Motor neuron (in vitro differentiated cells): ENCODE data around the gene OPHN1. TPM values are rescaled to one million over a fixed set of nuclear protein-coding genes. Genes with fewer than 3 reads are reported as not detected.

Source experiments
- ATAC-seq, 8 experiments: fragments of 200-7000 bp; cut with Tn5 transposase; replicated peaks in 6 of 8; 2 replicates each; pipeline ENCODE4 v1.8.0; 2021; ENCODE audit warnings: mild to moderate bottlenecking in 8 of 8, moderate library complexity in 8 of 8
- H3K27ac ChIP-seq, 2 donors: fragments of 250-450 bp; sonication (Bioruptor Pico); 2 replicates each; pipeline ENCODE4 v1.9.0; 2021; ENCODE audit warnings: antibody characterized with exemption in 2 of 2, mild to moderate bottlenecking in 2 of 2, moderate library complexity in 1 of 2
- H3K4me1 ChIP-seq, 2 donors: fragments of 250-450 bp; sonication (Bioruptor Pico); replicated peaks in 1 of 2; 2 replicates each; pipeline ENCODE4 v1.6.1; 2021; ENCODE audit warnings: antibody characterized with exemption in 2 of 2, mild to moderate bottlenecking in 2 of 2, moderate library complexity in 1 of 2
- H3K4me3 ChIP-seq, 5 donors: fragments of 250-450 bp; sonication (Bioruptor Pico); 2 replicates each; pipeline ENCODE4 v1.9.0; 2021; ENCODE audit warnings: antibody characterized with exemption in 5 of 5, mild to moderate bottlenecking in 5 of 5, moderate library complexity in 4 of 5
- WGBS, 10 experiments: fragments of 450-650 bp; shearing (Covaris generic); methylation state at CpG; one replicate each; pipeline ENCODE4 v1.0.0; 2022; 5-methylcytosine and 5-hydroxymethylcytosine counted together
- in situ Hi-C, 9 experiments: fragments of 400-800 bp; cut with MboI; loops; one replicate each; pipeline ENCODE4 v1.15.0; 2021; ENCODE audit warnings: low sequenced_read_pairs in 9 of 9, low pct_unique_long_range_greater_than_20kb in 2 of 9; ENCODE audit not compliant: unreplicated experiment in 9 of 9
- total RNA-seq, 8 experiments: library from RNA; unstranded; fragments of 300-600 nt; gene quantifications; 2 replicates each; pipeline versions ENCODE4 v1.2.3 to v1.2.4, GENCODE V29; 2022

OPHN1 gene
- total RNA-seq, 8 experiments from 2014 or later, result 4.6 to 13.9 (median 6.1) TPM

DNA sequence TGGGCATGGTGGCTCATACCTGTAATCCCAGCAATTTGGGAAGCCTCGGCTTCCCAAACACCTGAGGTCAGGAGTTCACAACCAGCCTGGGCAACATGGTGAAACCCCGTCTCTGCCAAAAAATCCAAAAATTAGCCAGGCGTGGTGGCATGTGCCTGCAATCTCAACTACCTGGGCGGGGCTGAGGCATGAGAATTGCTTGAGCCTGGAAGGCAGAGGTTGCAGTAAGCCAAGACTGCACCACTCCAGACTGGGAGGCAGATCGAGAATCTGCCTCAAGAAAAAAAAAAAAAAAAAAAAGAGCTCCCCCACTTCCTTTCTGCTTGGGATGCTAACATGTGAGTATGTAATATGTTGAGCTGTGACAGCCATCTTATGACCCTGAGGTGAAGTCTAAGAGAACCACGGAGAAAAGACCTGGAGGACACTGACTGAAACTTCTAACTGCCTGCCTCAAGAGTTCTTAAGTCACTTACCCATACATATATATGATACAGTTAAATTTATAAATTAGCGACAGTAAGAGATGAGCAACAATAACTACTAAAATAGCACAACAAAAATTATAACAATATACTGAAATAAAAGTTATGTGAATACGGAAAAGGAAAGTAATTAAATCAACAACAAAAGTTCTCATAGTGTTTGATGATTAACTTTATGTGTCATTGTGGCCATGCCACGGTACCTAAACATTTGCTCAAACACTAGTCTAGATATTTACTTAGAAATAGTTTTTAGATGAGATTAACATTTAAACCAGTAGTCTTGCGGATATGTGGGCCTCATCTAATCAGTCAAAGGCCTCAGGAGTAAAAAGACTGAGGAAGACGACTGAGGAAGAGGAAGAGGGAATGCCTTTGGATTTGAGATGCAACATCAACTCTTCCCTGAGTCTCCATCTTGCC is 178.3 kb downstream of the OPHN1 start:
- ATAC-seq, result no peak
- in situ Hi-C loops, result no loop called here
- Histone ChIP-seq H3K4me1 (no peaks in the 10 kb centered on the region), H3K27ac (no peak overlapping the region), H3K4me3 (no peak overlapping the region)
- 17 to 100% (median 100%) methylated on average over 1 to 10 of the region's 11 CpGs; no CpG with 5 or more reads in 1 of the 10 experiments for WGBS, 10 experiments

DNA sequence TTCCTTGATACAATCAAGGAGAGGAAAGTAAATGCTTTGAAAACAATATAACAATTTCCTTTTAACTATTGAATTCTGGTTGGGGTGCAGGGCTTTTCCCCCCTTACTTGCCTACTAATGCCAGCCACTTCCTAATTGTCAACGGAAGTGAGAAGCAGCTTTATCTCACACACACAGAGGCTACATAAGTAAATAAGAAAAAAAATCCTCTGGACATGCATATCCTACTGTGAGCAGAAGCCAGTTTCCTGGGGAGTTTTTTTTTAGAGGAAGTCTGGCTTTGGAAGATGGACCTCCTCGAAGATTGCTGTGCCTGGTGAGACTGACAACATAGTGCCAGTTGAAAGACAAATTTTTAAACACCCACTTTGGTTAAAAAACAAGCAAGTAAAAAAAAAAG is 180.6 kb downstream of the OPHN1 start:
- Histone ChIP-seq H3K4me3 (no peak overlapping the region), H3K4me1 (no peaks in the 10 kb centered on the region), H3K27ac (no peak overlapping the region)
- WGBS, 10 experiments, result 8 to 100% (median 50%) methylated on average over 1 to 2 of the region's 2 CpGs; no CpG with 5 or more reads in 5 of the 10 experiments
- in situ Hi-C loops, result no loop called here
- no peak for ATAC-seq

DNA sequence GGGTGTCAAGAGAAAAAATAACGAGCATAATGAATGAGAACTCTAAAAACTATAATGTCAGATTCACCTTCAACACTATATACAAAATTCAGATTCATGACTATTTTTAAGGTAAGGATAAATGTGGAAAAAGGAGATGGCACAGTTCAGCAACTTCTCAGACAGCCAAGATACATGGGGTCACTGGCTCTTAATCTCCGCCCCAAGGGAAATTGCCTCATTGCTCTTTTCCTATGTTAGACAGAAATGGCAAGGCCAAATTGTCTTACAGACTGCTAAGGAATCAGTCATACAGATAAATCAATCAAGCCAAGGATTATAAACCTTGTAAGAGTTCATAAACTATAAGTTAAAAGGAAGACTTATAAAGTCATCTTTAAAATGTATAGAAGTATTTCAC is 183.4 kb downstream of the OPHN1 start:
- in situ Hi-C loops, result no loop called here
- no peak overlapping the region for H3K4me3 ChIP-seq
- H3K27ac ChIP-seq, result no peak overlapping the region
- WGBS, 10 experiments, result 29 to 100% (median 64%) methylated on average over 1 to 2 of the region's 2 CpGs; no CpG with 5 or more reads in 6 of the 10 experiments
- ATAC-seq, result no peak
- H3K4me1 ChIP-seq, result no peaks in the 10 kb centered on the region

DNA sequence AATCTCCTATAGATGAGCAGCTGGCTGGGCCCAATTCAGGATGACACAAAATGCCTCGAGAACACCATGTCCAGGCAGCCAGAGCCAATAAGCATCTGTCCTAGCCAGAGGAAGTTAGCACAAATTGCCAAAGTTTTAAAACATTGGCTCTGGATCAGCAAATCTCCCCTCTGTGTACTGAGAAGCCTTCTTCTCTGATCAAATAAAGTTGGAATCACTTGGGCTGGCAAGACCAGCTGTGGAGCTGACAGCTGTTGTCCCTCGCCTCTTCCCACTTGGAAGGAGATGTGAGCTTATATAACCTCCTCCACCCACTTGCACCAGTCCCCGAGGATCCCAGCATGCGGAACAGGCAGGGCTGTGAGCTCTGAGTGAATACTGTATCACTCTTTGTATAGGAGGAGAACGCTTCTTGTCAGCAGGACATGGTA is 183.9 kb downstream of the OPHN1 start:
- H3K27ac ChIP-seq, result no peak overlapping the region
- in situ Hi-C loops, result no loop called here
- 20 to 67% methylated on average over 1 to 2 of the region's 5 CpGs; no CpG with 5 or more reads in 8 of the 10 experiments for WGBS, 10 experiments
- H3K4me3 ChIP-seq, result no peak overlapping the region
- H3K4me1 ChIP-seq, result no peaks in the 10 kb centered on the region
- ATAC-seq, result peak in 1 of 8 experiments; percentile 69

DNA sequence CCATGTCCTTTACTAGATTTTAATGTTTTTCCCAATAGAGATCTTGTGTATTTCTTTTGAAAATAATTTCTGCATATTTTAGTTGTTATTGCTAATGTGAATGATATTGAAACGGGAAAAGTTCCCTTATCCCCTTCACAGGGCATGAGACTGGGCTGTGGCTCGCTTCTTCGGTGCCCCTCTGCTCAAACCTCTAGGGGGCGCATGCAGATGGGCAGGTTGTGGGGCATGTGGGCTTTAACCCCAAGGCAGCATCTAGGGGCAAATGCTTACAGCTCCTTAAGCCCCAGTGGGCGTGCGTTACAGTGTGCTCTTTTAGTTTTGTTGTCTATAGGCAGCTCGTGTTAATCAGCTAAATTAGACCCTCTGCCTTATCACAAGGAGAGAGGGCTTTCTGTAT is 194.7 kb downstream of the OPHN1 start:
- 49 to 100% methylated on average over 1 to 6 of the region's 7 CpGs; no CpG with 5 or more reads in 8 of the 10 experiments for WGBS, 10 experiments
- in situ Hi-C loops, result no loop called here
- Histone ChIP-seq H3K4me1 (no peaks in the 10 kb centered on the region), H3K27ac (no peak overlapping the region), H3K4me3 (no peak overlapping the region)
- ATAC-seq, result no peak

DNA sequence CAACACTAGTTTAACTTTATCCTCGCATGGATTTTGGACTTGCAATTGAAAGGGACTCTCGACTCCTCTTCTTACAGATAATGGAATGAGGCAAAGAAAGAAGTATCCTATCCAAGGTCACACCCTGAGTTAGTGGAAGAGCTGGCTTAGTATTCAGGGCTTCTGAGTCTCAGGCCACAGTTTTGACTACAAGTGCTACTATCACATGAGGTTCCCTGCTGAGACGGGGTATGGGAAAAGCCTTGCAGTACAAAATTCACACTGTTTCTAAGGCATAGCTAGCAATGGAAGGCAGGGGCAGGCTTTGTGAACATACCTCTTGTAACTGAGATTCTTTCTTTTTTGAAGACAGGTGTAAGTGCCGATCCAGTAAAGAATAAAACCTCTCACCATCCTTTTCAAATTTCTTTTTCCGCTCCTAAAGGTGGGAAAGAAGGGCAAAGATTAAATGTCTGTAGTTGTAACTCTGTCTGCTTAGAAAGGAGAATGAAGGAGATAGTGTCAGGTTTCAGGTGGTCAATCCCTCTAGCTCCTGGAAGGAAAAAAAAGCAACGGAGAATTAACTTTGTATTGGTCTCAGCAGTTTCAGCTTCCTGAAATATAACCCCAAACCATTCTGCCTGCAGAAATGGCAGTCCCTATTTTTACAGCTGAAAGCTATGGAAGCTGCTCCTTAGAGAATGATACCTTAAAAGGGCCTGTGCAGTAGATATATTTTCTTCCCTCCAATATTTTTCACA is 199.0 kb downstream of the OPHN1 start:
- in situ Hi-C loops, result no loop called here

DNA sequence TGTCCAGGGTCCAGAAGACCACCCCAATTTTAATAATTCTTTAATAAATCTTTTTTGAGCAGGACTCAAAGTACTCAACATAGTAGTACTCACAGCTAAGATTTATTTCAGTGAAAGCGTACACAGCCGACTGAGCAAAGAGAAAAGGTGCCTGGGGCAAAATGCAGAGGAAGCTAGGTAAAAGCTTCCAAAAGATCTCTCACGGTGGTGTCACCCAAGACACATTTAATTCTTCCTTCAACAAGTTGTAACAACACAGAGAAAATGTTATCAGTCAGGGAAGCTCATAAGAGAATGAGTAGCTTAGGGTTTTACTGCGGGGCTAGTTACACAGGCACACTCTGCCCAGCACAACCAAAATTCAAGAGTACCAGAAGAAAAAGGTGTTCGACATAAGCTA is 201.1 kb downstream of the OPHN1 start:
- 43 to 100% (median 100%) methylated on average over 1 to 5 of the region's 5 CpGs; no CpG with 5 or more reads in 4 of the 10 experiments for WGBS, 10 experiments
- Histone ChIP-seq H3K4me1 (no peaks in the 10 kb centered on the region), H3K27ac (no peak overlapping the region), H3K4me3 (no peak overlapping the region)
- in situ Hi-C loops, result no loop called here
- no peak for ATAC-seq

More for the DNA sequence above, 199.0 kb downstream of the OPHN1 start:
- no peak overlapping the region for H3K27ac ChIP-seq
- no peaks in the 10 kb centered on the region for H3K4me1 ChIP-seq
- no peak for ATAC-seq
- H3K4me3 ChIP-seq, result no peak overlapping the region
- WGBS, 10 experiments, result 31 to 100% (median 47%) methylated on average over 1 to 6 of the region's 6 CpGs; no CpG with 5 or more reads in 4 of the 10 experiments

DNA sequence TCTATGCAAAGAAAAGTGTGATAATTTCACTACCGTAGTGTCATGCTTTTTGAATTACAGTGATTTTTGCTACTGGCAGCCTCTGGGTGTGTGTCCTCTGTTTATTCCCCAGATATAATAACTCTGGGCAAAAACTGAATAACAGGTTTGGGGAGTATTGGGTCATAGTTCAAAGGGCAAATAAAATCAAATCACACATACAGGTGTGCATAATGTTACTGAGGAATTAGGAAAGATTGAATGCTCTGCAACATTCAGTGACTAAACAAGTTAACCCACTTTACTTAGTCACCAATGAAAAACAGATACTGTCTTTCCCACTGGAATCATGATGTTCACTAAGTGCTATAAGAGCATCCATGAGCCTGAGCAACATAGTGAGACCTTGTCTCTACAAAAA is 224.3 kb downstream of the OPHN1 start:
- H3K4me1 ChIP-seq, result no peaks in the 10 kb centered on the region
- no peak overlapping the region for H3K27ac ChIP-seq
- no peak for ATAC-seq
- H3K4me3 ChIP-seq, result no peak overlapping the region
- 38 to 40% methylated on average over 1 of the region's 1 CpG; no CpG with 5 or more reads in 8 of the 10 experiments for WGBS, 10 experiments
- in situ Hi-C loops, result no loop called here

DNA sequence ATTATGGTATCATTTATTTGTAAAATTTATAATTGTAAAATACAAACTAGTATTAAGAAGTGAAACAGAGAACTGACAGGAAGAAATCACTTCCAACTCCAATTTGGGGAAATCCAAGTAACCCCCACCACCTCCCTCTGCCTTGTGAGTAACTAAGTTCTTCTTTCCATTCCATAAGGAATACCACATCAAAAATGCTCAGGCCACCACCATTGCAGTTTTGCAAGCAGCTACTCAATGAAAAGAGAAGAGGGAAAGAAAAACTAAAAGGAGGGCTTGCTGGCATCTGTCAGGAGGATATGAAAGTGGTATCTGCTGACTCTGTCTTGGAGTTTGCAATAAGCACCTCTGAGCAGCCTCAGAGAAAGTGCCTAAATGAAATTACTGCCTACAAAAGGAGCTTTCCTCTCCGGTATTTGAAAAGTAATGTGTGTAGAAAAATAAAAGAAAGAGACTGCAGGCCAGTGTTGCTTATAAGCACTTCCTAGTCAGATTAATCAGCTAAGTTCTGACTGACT is 228.7 kb downstream of the OPHN1 start:
- no peak overlapping the region for H3K4me3 ChIP-seq
- no peak for ATAC-seq
- H3K27ac ChIP-seq, result no peak overlapping the region
- no peaks in the 10 kb centered on the region for H3K4me1 ChIP-seq
- 88 to 100% methylated on average over 1 of the region's 1 CpG; no CpG with 5 or more reads in 8 of the 10 experiments for WGBS, 10 experiments
- in situ Hi-C loops, result no loop called here

DNA sequence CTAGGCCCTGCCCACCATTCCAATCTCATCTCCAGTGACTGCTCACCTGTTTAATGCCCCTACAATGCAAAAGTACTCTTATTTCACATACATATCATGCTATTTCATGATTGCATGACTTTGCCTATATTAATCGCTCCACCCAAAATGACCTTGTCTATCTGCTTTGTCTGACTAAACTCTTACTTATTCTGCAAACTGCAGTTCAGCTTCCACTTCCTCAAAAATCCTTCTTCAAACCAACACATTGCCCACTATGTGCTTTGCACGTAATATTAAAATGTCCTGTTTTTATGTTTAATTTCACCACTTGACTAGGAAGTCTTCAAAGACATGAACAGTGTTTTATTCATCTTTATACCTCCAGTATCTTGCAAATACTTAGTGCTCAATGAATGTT is 229.6 kb downstream of the OPHN1 start:
- Histone ChIP-seq H3K27ac (no peak overlapping the region), H3K4me3 (no peak overlapping the region), H3K4me1 (no peaks in the 10 kb centered on the region)
- WGBS, 10 experiments, result 33 to 100% (median 100%) methylated on average over 1 to 2 of the region's 2 CpGs; no CpG with 5 or more reads in 3 of the 10 experiments
- in situ Hi-C loops, result no loop called here
- ATAC-seq, result no peak

DNA sequence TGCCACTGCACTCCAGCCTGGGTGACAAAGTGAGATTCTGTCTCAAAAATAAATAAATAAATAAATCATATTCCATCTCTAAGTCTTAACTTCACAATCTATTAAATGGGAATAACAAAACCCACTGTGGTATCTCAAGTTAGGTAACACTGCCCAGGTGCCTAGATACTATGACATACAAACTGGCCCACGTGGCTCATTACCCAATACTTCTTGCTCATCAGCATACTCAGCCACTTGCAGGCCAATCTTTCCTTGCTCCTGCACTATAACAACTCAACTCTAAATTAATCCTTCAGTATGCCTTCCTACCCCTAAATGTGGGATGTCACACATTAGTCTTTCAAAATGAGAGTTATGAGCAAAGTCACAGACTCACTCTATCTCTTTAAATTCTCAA is 230.1 kb downstream of the OPHN1 start:
- in situ Hi-C loops, result no loop called here
- H3K4me3 ChIP-seq, result no peak overlapping the region
- H3K4me1 ChIP-seq, result no peaks in the 10 kb centered on the region
- no peak for ATAC-seq
- 60% methylated on average over 1 of the region's 1 CpG; no CpG with 5 or more reads in 9 of the 10 experiments for WGBS, 10 experiments
- H3K27ac ChIP-seq, result no peak overlapping the region

DNA sequence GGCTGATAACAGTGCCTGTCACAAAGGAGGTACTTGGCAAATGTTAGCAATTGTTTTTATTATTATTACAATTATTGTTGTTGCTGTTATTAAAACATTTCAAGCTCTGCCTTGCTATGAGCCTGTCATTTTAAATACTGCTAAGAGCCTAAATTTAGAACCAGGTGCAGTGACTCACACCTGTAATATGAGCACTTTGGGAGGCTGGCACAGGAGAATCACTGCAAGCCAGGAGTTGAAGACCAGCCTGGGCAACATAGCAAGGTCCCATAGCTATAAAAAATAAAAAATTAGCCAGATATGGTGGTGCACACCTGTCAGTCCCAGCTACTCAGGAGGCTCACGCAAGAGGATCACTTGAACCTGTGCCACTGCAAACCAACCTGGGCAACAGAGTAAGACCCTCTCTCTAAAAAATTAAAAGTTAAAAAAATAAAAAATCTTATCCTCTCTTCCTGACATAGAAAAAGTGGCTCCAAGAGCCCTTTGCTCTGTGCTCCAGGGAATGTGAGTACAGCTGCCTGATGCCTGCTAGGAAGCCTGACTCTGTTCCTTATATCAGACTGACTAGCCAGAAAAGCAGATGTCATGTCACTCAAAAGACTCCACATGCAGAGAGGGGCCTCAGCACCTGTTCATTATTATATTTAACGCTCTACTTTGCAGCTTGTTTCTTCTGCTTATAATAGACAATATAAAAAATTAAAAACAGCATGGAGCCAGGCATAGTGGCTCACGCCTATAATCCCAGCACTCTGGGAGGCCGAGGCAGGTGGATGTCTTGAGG is 234.0 kb downstream of the OPHN1 start:
- Histone ChIP-seq H3K27ac (no peak overlapping the region), H3K4me3 (no peak overlapping the region), H3K4me1 (no peaks in the 10 kb centered on the region)
- in situ Hi-C loops, result loop anchor here in 3 of 9 experiments (25.0 kb wide), 1 partner anchor 263 kb away; no protein-coding TSS in a partner anchor
- ATAC-seq, result no peak
- 67 to 88% (median 77%) methylated on average over 1 to 3 of the region's 4 CpGs; no CpG with 5 or more reads in 6 of the 10 experiments for WGBS, 10 experiments
